GM18499 (cell line): ENCODE results near the gene TRAPPC5.

Experiments used
- ATAC-seq: cut with Tn5 transposase; IDR thresholded peaks from one replicate; pipeline ENCODE4 v1.9.1; 2021; ENCODE audit warnings: moderate number of reproducible peaks; ENCODE audit not compliant: insufficient read depth, unreplicated experiment

TRAPPC5 gene

GRCh38 chr19:7645163-7645562 is 35.5 kb upstream of the TRAPPC5 start:
- no peak for ATAC-seq

GRCh38 chr19:7645656-7646425 is 34.8 kb upstream of the TRAPPC5 start:
- ATAC-seq: no peak

DNA sequence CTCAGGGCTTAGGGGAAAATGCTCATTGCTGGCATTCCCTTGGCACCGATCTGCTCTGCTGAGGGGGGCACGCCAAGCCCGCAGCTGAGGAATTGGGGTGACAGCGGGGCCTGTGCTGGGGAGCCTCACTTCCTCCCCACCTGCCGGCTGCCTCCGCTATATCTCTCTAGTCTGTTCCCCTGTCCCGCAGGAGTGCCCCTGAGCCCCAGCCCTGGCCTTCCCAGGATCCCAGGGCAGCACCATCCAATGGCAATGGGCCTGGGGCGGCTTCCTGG is 34.3 kb upstream of the TRAPPC5 start:
- no peak for ATAC-seq

GRCh38 chr19:7647156-7647555 is 33.5 kb upstream of the TRAPPC5 start:
- no peak for ATAC-seq

DNA sequence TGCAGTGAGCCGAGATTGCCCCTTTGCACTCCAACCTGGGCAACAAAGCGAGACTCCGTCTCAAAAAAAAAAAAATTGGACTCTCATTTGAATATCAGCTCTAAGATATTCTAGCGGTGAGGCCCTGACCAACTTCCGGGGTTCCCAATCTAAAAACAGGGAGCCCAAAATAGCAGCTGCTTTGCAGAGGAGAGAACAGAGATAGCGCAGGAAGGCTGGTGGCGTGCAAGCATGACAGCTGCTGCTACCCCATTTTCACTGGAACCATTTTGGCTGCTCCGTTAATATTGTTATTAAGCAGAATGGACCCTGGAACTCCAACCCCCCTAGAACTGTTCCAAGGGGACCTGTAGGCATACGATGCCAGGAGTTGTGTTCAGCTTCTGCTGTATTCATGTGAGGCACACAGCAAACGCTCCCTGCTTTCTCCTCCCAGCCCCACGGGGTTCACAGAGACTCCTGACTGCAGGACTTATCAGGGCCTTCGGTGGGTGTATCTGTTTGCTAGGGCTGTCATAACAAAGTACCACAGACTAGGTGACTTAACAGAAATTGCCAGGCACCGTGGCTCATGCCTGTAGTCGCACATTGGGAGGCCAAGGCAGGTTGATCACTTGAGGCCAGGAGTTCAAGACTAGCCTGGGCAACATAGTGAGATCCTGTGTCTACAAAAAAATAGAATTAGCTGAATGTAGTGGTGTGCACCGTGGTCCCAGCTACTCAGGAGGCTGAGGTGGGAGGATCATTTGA is 32.2 kb upstream of the TRAPPC5 start:
- no peak for ATAC-seq

DNA sequence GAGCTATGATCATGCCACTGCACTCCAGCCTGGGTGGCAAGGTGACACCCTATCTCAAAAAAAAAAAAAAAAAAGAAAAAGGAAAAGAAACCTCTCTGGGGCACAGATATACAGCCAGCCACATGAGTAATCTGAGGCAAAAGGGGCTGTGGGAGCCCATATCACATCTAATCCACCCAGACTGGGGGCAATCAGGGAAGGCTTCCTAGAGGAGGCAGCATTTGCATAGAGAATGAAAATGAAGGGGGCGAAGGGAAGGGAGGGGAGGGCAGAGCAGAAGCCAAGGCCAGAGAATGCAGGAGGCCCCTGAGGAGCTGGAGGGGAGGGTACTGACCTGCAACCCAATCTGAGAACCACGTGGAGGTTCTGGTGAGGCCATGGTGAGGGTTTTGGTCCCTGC is 30.5 kb upstream of the TRAPPC5 start:
- no peak for ATAC-seq

- no peak for ATAC-seq
Observed at GRCh38 chr19:7652061-7652641, 28.5 kb upstream of the TRAPPC5 start.

GRCh38 chr19:7654401-7654800 is 26.2 kb upstream of the TRAPPC5 start:
- ATAC-seq: no peak

DNA sequence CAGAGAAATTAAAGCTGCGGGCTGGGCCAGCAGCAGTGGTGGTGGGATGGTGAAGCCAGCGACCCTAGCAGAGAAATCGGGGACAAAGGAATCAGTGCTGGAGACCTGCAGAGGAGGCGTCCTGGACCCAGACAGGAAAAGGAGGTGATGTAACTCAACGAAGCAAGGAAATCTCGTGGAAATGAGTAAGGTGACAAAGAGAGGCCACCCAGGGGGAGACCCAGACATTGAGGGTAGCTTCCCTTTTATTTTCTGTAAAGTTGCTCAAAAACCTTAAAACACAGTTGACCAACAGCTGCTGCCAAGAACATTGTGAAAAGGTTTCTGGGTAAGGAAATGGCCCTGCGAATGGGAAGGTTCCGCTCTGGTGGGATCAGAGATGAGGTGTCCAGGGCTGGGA is 25.1 kb upstream of the TRAPPC5 start:
- ATAC-seq: no peak

GRCh38 chr19:7657131-7657751 is 23.4 kb upstream of the TRAPPC5 start:
- no peak for ATAC-seq

DNA sequence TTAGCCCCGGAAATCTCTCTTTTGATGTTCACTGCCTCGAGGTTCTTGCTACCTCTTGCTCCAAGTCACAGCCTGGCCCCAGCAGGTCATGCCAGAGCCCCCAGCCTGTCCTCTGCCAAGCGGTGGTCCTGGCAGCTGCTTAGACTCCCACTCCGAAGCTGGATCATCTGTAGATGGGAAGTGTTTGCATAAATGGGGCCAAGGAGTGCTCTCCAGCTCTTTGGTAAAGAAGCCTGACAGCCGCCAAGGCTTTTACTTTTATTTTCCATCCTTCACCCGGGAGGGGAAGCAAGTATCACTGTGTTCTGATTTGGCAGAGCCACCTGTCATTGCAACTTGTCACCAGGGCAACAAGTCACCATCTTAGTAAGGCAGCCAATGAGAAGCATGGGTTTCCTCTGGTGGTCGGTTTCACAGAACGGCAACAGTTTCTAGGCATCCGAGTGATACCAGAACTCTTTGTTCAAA is 22.4 kb upstream of the TRAPPC5 start:
- ATAC-seq: no peak

DNA sequence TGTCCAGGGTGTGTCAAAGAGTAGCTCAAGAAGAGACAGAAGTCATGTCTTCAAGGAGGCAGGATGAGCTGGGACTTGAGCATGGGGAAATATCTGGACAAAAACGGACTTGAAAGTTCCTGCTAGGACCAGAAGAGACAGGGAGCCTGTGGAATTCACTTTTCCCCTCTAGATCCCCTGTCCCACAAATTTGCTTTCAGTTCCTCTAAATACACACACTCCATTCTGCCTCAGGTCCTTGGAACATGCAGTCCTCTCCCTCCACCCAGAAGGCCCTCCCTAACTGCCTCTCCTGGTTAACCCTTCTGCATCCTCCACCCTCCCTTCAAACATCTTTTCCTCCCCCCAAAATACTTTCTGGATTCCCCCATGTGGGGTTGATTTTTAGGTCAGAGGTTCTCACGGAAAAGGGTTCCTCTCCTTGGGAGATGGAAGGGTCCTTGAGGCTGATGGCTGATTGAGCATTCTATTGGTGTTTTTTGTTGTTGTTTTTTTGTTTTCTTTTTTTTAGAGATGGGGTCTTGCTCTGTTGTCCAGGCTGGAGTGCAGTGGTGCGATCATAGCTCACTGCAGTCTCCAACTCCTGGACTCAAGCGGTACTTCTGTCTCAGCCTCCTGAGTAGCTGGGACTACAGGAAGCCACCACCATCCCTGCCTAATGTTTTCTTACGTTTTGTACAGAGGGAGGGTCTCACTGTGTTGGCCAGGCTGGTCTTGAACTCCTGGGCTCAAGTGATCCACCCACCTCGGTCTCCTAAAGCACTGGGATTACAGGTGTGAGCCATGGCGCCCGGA is 18.7 kb upstream of the TRAPPC5 start:
- no peak for ATAC-seq

GRCh38 chr19:7662657-7663056 is 18.0 kb upstream of the TRAPPC5 start:
- ATAC-seq: no peak

DNA sequence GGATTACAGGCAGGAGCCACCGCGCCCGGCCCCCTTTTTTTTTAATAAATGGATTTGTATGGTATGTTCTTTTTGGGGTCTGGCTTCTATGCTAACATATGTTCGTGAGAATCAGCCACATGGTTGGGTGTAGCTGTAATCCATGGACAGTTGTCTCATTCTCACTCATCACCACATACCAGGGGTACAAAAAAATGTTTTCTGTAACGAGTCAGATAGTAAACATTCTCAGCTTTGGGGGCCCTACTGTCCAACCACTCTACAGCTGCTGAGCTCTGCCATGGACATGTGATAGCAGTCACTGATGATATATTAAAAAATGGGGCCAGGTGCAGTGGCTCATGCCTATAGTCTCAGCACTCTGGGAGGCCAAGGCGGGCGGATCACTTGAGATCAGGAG is 16.9 kb upstream of the TRAPPC5 start:
- ATAC-seq: no peak

- ATAC-seq: no peak
Observed at GRCh38 chr19:7665076-7665475, 15.6 kb upstream of the TRAPPC5 start.

DNA sequence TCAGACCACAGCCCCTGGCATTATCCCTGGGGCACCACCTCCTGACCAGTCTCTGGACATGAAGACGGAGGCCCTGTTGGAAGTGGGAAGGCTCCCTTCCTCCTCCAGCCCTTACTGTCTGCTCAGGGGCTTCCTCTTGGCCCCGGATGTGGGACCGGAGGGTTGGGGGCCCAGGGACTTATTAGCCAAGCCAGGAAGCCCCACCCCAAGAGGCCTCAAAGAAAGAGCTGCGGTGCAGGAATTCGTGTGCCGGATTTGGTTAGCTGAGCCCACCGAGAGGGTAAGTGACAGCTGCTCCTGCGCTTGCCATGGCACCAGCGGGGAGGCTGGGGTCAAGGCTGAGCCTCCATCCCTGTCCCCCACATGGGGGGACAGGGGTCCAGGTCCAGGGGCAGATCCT is 11.8 kb upstream of the TRAPPC5 start, which contains the start of gene RETN:
Gene RETN (plus strand): TSS at position 208 of the 400 bp plus-strand sequence. CDS start 278 bp downstream, outside the sequence.
- no peak for ATAC-seq

DNA sequence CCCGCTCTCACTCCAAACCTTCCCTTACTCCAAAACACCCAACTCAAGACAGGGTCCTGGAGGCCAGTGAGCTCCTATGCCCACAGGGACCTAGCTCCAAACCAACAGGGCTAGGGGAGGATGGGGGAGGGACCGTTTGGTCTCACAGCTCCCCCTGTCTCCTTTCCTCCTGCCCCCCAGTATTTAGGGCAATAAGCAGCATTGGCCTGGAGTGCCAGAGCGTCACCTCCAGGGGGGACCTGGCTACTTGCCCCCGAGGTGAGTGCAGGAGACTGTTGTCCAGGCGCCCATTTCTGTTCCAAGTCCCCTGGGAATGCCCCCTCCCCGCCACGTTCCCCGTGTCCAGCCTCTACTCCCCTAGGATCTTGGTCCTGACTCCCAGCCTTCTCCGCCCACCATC is 11.0 kb upstream of the TRAPPC5 start:
- ATAC-seq: no peak

GRCh38 chr19:7670150-7670783 is 10.4 kb upstream of the TRAPPC5 start:
- no peak for ATAC-seq

- no peak for ATAC-seq
Observed at GRCh38 chr19:7670790-7671189, 9.8 kb upstream of the TRAPPC5 start.

- ATAC-seq: no peak
Observed at GRCh38 chr19:7672522-7672921, 8.1 kb upstream of the TRAPPC5 start.
